Astrocyte of the cerebellum (primary cell): ENCODE measurements around the gene ZNF367.

Source experiments
- DNase-seq: peaks from one replicate; pipeline ENCODE4 v3.0.0-alpha.2; 2011; ENCODE audit warnings: low read depth
- H3K4me3 ChIP-seq: 2 replicates; pipeline ENCODE4 v1.5.1; 2011; ENCODE audit warnings: mild to moderate bottlenecking, low read depth, low read length, moderate library complexity
- in situ Hi-C: cut with HindIII; loops from 2 replicates; pipeline ENCODE4 v1.10.0; 2017; ENCODE audit warnings: low sequenced_read_pairs
- TF ChIP-seq, protein P1 (sequence below): IDR thresholded peaks from 2 replicates; pipeline ENCODE4 v1.5.1; 2012; ENCODE audit warnings: low read length, low read depth, moderate library complexity, mild to moderate bottlenecking; ENCODE audit errors: missing control alignments

The ZNF367 gene

DNA sequence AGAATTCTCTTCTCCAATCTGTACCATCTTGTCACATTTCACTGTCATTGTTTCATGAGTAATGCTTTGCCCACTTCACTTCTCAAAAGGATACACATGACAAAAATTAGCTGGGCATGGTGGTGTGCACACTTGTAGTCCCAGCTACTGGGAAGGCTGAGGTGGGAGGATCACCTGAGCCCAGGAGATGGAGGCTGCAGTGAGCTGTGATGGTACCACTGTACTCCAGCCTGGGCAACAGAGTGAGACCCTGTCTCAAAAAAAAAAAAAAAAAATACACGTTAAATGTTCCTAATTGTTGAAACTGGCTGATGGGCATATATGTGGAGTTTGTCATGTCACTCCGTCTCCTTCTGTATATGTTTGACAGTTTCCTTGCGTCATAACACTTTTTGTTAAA lies 79.9 kb downstream of the ZNF367 start:
- TF ChIP-seq, protein P1, sequence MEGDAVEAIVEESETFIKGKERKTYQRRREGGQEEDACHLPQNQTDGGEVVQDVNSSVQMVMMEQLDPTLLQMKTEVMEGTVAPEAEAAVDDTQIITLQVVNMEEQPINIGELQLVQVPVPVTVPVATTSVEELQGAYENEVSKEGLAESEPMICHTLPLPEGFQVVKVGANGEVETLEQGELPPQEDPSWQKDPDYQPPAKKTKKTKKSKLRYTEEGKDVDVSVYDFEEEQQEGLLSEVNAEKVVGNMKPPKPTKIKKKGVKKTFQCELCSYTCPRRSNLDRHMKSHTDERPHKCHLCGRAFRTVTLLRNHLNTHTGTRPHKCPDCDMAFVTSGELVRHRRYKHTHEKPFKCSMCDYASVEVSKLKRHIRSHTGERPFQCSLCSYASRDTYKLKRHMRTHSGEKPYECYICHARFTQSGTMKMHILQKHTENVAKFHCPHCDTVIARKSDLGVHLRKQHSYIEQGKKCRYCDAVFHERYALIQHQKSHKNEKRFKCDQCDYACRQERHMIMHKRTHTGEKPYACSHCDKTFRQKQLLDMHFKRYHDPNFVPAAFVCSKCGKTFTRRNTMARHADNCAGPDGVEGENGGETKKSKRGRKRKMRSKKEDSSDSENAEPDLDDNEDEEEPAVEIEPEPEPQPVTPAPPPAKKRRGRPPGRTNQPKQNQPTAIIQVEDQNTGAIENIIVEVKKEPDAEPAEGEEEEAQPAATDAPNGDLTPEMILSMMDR, result no peak
- no peak overlapping the region for H3K4me3 ChIP-seq
- in situ Hi-C loops, result no loop called here
- DNase-seq, result no peak
